Heart right ventricle (tissue), 16 donors: ENCODE data around the gene PYGB. TPM values are rescaled to one million over a fixed set of nuclear protein-coding genes. Genes with fewer than 3 reads are reported as not detected.

Experiments
- ATAC-seq, 8 donors: fragments of 200-7000 bp; cut with Tn5 transposase; one replicate each; pipeline ENCODE4 v1.9.1; 2020; ENCODE audit warnings: mild to moderate bottlenecking in 8 of 8, moderate library complexity in 8 of 8, moderate number of reproducible peaks in 1 of 8
- DNase-seq, 2 donors: peaks; one replicate each; pipeline ENCODE4 v3.0.0-alpha.2; 2020
- H3K27ac ChIP-seq, 10 donors: fragments of 200-600 bp; sonication (generic) in 2 of 10; one replicate each; pipeline versions ENCODE4 v1.5.0 to v1.8.0; 2020 to 2022; ENCODE audit warnings: mild to moderate bottlenecking in 3 of 10
- H3K27me3 ChIP-seq, 7 donors: fragments of 200-600 bp; one replicate each; pipeline ENCODE4 v1.8.0; 2021 to 2022; ENCODE audit warnings: mild to moderate bottlenecking in 2 of 7
- H3K36me3 ChIP-seq, 9 donors: fragments of 200-600 bp; sonication (generic) in 1 of 9; one replicate each; pipeline versions ENCODE4 v1.5.0 to v1.8.0; 2020 to 2022; ENCODE audit warnings: mild to moderate bottlenecking in 2 of 9
- H3K4me1 ChIP-seq, 9 donors: fragments of 200-600 bp; sonication (generic) in 1 of 9; one replicate each; pipeline versions ENCODE4 v1.5.0 to v1.8.0; 2020 to 2022; ENCODE audit warnings: mild to moderate bottlenecking in 4 of 9
- H3K4me3 ChIP-seq, 10 donors: fragments of 200-600 bp; sonication (generic) in 2 of 10; one replicate each; pipeline versions ENCODE4 v1.5.0 to v1.8.0; 2020 to 2022; ENCODE audit warnings: mild to moderate bottlenecking in 7 of 10, moderate library complexity in 2 of 10
- H3K9me3 ChIP-seq, 11 donors: fragments of 200-600 bp in 10 of 11; sonication (generic) in 2 of 11; one replicate each; pipeline versions ENCODE4 v1.5.0 to v1.8.0; 2013 to 2022; ENCODE audit warnings: mild to moderate bottlenecking in 2 of 11, control low read depth in 1 of 11, moderate library complexity in 1 of 11
- WGBS, 2 donors: extraction: QIAGEN DNeasy Blood & Tissue Kit; methylation state at CpG; one replicate each; pipeline ENCODE4 v1.1.7; 2013; ENCODE audit warnings: inconsistent platforms in 1 of 2; 5-methylcytosine and 5-hydroxymethylcytosine counted together
- intact Hi-C, 10 donors: fragments of 100-400 bp; cut with DNase I; formaldehyde crosslinking; loops; one replicate each; pipeline versions ENCODE4 v1.11.1 to v1.14.2; 2022
- polyA plus RNA-seq, 2 donors: library from polyadenylated mRNA; stranded (reverse); fragments of 200-250 nt; gene quantifications; one replicate each; pipeline ENCODE4 v1.2.3, GENCODE V29; 2013
- total RNA-seq, 10 donors: library from RNA; stranded (reverse); fragmentation: NEBNext Ultra II Directional in 3 of 10; extraction: Animal tissue kit (Norgen Biotek cat#: 25700) in 3 of 10; gene quantifications; one replicate each; pipeline versions ENCODE4 v1.2.1 to v1.2.4, GENCODE V29; 2021 to 2023
- TF ChIP-seq, protein P1 (sequence below), 9 donors: fragments of 200-600 bp; sonication (generic) in 2 of 9; IDR thresholded peaks; one replicate each; pipeline versions ENCODE4 v1.5.0 to v1.8.0; 2021 to 2022; ENCODE audit warnings: antibody characterized with exemption in 9 of 9, mild to moderate bottlenecking in 5 of 9, moderate library complexity in 1 of 9
- donor health status: Arrhythmogenic right ventricular cardiomyopathy.
- donor health status: ischemic (EF 13 %, LVEDD 7.1; RV severe dilation, severe dysfunction).
- donor health status: healthy with polysubstance abuse.
- donor health status: DM: no; HTN: yes; CAD: no.
- donor health status: DM: no; HTN: no; CAD: no.
- donor health status: ischemic (EF 25% LVEDD 6.9; RV normal size, moderate dysfunction).
- donor health status: ischemic (EF 25% LVEDD 5.7; RV mildly dilated, moderate dysfunction).
- donor health status: healthy.
- donor health status: DM: yes; HTN: yes; CAD: no.
- donor health status: Ischemic cardiomyopathy.
- donor health status: ischemic (EF 35%, LVEDD 5.7; RV mildly dilated, moderate dysfunction).
- donor health status: nonischemic (EF 11% LVEDD 7.7; RV severe dilation, severe dysfunction).
- donor health status: DM: yes; HTN: yes; CAD: no.
- donor health status: PGD.
- donor health status: ischemic (EF 29% LVEDD 5.4; RV normal size, mild dysfunction).
- donor health status: nonischemic (EF 23%, LVEDD 6.1; RV moderate dilation, normal function).

Gene PYGB
- total and polyA plus RNA-seq, 12 donors = 83.1 to 462 (median 269) TPM

DNA sequence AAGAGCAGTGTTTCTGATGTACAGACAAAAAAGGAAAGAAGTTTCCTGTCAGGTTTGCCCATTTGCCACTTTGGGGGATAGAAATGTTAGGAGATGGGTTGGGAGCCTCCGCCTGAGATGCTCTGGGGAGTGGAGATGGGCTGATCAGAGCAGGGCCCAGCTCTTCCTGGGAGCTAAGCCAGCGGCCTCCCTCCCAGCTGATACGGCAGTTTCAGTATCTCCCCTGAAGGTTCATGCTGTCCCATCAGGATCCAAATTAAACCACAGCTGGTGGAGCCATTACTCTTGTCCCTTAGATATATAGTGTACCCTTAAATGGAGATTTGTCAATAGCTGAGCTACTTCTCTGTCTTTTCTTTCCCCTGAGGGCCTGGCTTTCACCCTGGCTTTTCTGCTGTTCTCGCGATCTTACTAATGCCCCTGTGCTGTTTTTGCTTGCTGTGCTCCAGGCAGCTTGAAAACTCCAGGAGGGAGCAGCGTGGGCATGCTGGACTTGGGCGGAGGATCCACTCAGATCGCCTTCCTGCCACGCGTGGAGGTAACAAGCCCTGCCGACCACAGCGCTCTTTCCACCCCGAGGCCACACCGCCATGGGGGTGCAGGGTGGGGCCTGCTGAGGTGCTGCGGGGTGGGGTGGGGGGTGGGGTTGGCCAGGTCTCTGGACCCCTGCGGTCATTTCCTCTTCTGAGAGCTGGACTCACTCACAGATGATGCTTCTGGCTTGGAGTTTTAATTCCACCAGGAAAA, 31.5 kb upstream of the PYGB start:
- ATAC-seq (peak; percentile 30 to 79 (median 76)), DNase-seq (peak; percentile 57 to 62)
- peaks cover 11 to 58% (median 30%) of the 10 kb centered on the region in 9 donors for H3K4me1 ChIP-seq
- TF ChIP-seq, protein P1, sequence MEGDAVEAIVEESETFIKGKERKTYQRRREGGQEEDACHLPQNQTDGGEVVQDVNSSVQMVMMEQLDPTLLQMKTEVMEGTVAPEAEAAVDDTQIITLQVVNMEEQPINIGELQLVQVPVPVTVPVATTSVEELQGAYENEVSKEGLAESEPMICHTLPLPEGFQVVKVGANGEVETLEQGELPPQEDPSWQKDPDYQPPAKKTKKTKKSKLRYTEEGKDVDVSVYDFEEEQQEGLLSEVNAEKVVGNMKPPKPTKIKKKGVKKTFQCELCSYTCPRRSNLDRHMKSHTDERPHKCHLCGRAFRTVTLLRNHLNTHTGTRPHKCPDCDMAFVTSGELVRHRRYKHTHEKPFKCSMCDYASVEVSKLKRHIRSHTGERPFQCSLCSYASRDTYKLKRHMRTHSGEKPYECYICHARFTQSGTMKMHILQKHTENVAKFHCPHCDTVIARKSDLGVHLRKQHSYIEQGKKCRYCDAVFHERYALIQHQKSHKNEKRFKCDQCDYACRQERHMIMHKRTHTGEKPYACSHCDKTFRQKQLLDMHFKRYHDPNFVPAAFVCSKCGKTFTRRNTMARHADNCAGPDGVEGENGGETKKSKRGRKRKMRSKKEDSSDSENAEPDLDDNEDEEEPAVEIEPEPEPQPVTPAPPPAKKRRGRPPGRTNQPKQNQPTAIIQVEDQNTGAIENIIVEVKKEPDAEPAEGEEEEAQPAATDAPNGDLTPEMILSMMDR (IDR thresholded peaks at IDR 0.05) = no peak
- no peaks in the 10 kb centered on the region for H3K27me3 ChIP-seq
- peak overlapping the region; percentile 13 to 86 (median 69) for H3K27ac ChIP-seq
- intact Hi-C loops = no loop called here
- peaks cover 0 to 97% (median 56%) of the 10 kb centered on the region in 9 donors for H3K36me3 ChIP-seq
- H3K9me3 ChIP-seq = no peaks in the 10 kb centered on the region
- H3K4me3 ChIP-seq = peak overlapping the region in 3 of 10 donors; percentile 9 to 29 (median 10)
- WGBS, 2 donors = 75 to 81% methylated on average over 16 of the region's 16 CpGs

DNA sequence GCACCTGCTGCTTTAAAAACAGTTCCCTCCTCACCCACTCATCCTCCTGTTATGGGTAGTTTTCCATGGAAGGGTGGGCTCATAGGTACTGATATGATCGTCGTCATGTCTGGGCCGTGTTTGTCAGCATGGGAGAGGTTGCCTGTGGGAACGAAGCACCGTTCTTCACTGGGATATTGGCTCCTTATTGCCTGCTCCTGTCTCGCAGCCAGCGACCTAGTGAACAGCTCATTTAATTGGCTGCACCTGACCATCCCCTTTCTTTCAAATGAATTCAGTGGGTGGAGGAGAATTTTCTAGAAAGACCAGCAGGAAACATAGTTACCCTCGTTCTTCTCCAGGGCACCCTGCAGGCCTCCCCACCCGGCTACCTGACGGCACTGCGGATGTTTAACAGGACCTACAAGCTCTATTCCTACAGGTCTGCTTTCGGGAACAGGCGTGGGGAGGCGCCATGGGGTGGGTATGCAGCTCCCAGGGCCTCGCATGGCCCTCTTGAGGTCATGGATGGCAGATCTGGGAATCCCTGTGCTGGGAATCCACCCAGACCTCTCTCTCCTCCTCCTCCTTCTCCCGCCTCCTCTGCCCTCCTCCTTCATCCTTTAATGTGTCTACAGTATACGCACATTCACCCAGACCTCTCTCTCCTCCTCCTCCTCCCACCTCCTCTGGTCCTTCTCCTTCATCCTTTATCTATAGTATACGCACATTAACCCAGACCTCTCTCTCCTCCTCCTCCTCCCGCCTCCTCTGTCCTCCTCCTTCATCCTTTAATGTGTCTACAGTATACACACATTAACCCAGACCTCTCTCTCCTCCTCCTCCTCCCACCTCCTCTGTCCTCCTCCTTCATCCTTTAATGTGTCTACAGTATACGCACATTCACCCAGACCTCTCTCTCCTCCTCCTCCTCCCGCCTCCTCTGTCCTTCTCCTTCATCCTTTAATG, 30.4 kb upstream of the PYGB start:
- intact Hi-C loops = no loop called here
- DNase-seq = no peak
- TF ChIP-seq, protein P1 (IDR thresholded peaks at IDR 0.05) = no peak
- 89 to 91% methylated on average over 21 of the region's 21 CpGs for WGBS, 2 donors
- Histone ChIP-seq H3K27me3 (no peaks in the 10 kb centered on the region), H3K4me1 (peaks cover 16 to 63% (median 40%) of the 10 kb centered on the region in 9 donors), H3K27ac (peak overlapping the region in 8 of 10 donors; percentile 13 to 86 (median 69)), H3K36me3 (peaks cover 0 to 94% (median 55%) of the 10 kb centered on the region in 9 donors), H3K9me3 (no peaks in the 10 kb centered on the region), H3K4me3 (peak overlapping the region in 2 of 10 donors; percentile 10 to 29)
- ATAC-seq = no peak

DNA sequence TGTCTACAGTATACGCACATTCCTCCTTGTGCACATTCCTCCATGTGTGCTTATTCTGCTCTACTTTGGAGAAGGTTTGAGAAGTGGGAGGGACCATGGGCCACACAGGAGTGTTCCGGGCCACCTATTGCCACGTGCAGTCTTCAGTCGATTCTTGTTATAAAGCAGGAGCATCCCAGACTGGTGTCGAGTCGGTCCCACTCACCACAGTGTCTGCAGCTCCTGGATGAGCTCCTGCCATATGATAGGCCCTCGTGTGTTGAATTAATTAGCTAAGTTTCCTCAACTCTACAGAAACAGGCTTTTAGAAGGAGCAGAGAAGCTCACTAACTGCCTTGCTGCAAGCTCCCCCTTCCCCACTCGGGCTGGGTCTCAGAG, 29.8 kb upstream of the PYGB start:
- H3K36me3 ChIP-seq = peaks cover 0 to 92% (median 53%) of the 10 kb centered on the region in 9 donors
- TF ChIP-seq, protein P1 (IDR thresholded peaks at IDR 0.05) = no peak
- no peaks in the 10 kb centered on the region for H3K9me3 ChIP-seq
- ATAC-seq = no peak
- H3K27ac ChIP-seq = peak overlapping the region in 3 of 10 donors; percentile 23 to 94 (median 23)
- no peaks in the 10 kb centered on the region for H3K27me3 ChIP-seq
- no peak overlapping the region for H3K4me3 ChIP-seq
- H3K4me1 ChIP-seq = peaks cover 18 to 69% (median 45%) of the 10 kb centered on the region in 9 donors
- no peak for DNase-seq
- intact Hi-C loops = no loop called here
- 79 to 86% methylated on average over 8 of the region's 8 CpGs for WGBS, 2 donors

DNA sequence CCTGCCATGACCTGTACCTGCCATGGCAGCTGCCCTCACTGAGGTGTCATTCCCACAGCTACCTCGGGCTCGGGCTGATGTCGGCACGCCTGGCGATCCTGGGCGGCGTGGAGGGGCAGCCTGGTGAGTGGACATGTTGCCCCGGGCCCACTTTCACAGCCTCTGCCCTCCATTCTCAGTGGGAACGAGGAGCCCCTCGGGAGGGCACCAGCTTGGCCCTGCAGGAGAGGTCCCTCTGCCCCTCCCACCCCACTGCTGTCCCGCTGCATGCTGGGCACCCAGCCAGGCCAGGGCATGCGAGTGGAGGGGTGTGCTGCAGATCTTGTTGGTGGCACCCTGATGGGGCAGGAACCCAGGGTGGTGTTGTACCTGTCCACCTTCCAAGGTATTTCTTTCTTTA, 29.4 kb upstream of the PYGB start:
- H3K36me3 ChIP-seq = peaks cover 0 to 90% (median 49%) of the 10 kb centered on the region in 9 donors

More for the DNA sequence above, 29.4 kb upstream of the PYGB start:
- Histone ChIP-seq H3K27ac (peak overlapping the region in 4 of 10 donors; percentile 18 to 94 (median 23)), H3K9me3 (no peaks in the 10 kb centered on the region), H3K4me3 (no peak overlapping the region), H3K27me3 (no peaks in the 10 kb centered on the region), H3K4me1 (peaks cover 18 to 73% (median 49%) of the 10 kb centered on the region in 9 donors)
- intact Hi-C loops = no loop called here
- WGBS, 2 donors = 75 to 80% methylated on average over 12 of the region's 12 CpGs
- no peak for ATAC-seq
- TF ChIP-seq, protein P1 (IDR thresholded peaks at IDR 0.05) = no peak
- no peak for DNase-seq
